HUES6 (cell line): ENCODE data around the gene PRPSAP1.

ENCODE experiments used
- H3K27ac ChIP-seq: 2 replicates; pipeline ENCODE4 v1.7.0; 2013; ENCODE audit warnings: low read depth, mild to moderate bottlenecking, low read length, inconsistent platforms
- H3K27me3 ChIP-seq: 2 replicates; pipeline ENCODE4 v1.6.1; 2013; ENCODE audit warnings: low read length; ENCODE audit not compliant: control insufficient read depth, insufficient read depth
- H3K36me3 ChIP-seq: 2 replicates; pipeline ENCODE4 v1.6.1; 2013; ENCODE audit warnings: low read length; ENCODE audit not compliant: control insufficient read depth, insufficient read depth
- H3K4me1 ChIP-seq: 2 replicates; pipeline ENCODE4 v1.6.1; 2013; ENCODE audit warnings: low read length; ENCODE audit not compliant: control insufficient read depth, insufficient read depth
- H3K4me3 ChIP-seq: 2 replicates; pipeline ENCODE4 v1.5.1; 2013; ENCODE audit warnings: low read depth, low read length
- H3K9ac ChIP-seq: one replicate; pipeline ENCODE4 v1.6.1; 2013; ENCODE audit warnings: mild to moderate bottlenecking, low read length
- H3K9me3 ChIP-seq: 2 replicates; pipeline ENCODE4 v1.6.1; 2013; ENCODE audit warnings: low read depth, low read length; ENCODE audit not compliant: control insufficient read depth, insufficient read depth

PRPSAP1 gene

GRCh38 chr17:76281573-76282371 is 71.9 kb downstream of the PRPSAP1 start:
- Histone ChIP-seq H3K9ac (no peak overlapping the region), H3K4me3 (no peak overlapping the region), H3K36me3 (no peaks in the 10 kb centered on the region), H3K27ac (no peak overlapping the region), H3K9me3 (no peaks in the 10 kb centered on the region), H3K27me3 (no peaks in the 10 kb centered on the region), H3K4me1 (0 out of 2 replicates have a peak, but pooled peaks cover 4% of the 10 kb centered on the region)

GRCh38 chr17:76280650-76281049 is 73.1 kb downstream of the PRPSAP1 start:
- no peak overlapping the region for H3K27ac ChIP-seq
- no peaks in the 10 kb centered on the region for H3K9me3 ChIP-seq
- H3K4me1 ChIP-seq: 0 out of 2 replicates have a peak, but pooled peaks cover 5% of the 10 kb centered on the region
- H3K27me3 ChIP-seq: no peaks in the 10 kb centered on the region
- H3K36me3 ChIP-seq: no peaks in the 10 kb centered on the region
- H3K9ac ChIP-seq: no peak overlapping the region
- no peak overlapping the region for H3K4me3 ChIP-seq

- no peaks in the 10 kb centered on the region for H3K9me3 ChIP-seq
- no peaks in the 10 kb centered on the region for H3K36me3 ChIP-seq
- H3K9ac ChIP-seq: no peak overlapping the region
- 0 out of 2 replicates have a peak, but pooled peaks cover 5% of the 10 kb centered on the region for H3K4me1 ChIP-seq
- no peak overlapping the region for H3K4me3 ChIP-seq
- no peak overlapping the region for H3K27ac ChIP-seq
- no peaks in the 10 kb centered on the region for H3K27me3 ChIP-seq
Observed at GRCh38 chr17:76279742-76280287, 73.9 kb downstream of the PRPSAP1 start.

- Histone ChIP-seq H3K4me1 (0 out of 2 replicates have a peak, but pooled peaks cover 5% of the 10 kb centered on the region), H3K4me3 (no peak overlapping the region), H3K36me3 (no peaks in the 10 kb centered on the region), H3K27ac (no peak overlapping the region), H3K27me3 (no peaks in the 10 kb centered on the region), H3K9ac (no peak overlapping the region), H3K9me3 (no peaks in the 10 kb centered on the region)
Observed at GRCh38 chr17:76278952-76279741, 74.6 kb downstream of the PRPSAP1 start.

- no peaks in the 10 kb centered on the region for H3K27me3 ChIP-seq
- H3K4me3 ChIP-seq: no peak overlapping the region
- no peaks in the 10 kb centered on the region for H3K36me3 ChIP-seq
- no peak overlapping the region for H3K9ac ChIP-seq
- H3K4me1 ChIP-seq: 0 out of 2 replicates have a peak, but pooled peaks cover 5% of the 10 kb centered on the region
- H3K9me3 ChIP-seq: no peaks in the 10 kb centered on the region
- no peak overlapping the region for H3K27ac ChIP-seq
Observed at GRCh38 chr17:76278268-76278908, 75.3 kb downstream of the PRPSAP1 start.

- Histone ChIP-seq H3K9me3 (no peaks in the 10 kb centered on the region), H3K4me1 (0 out of 2 replicates have a peak, but pooled peaks cover 5% of the 10 kb centered on the region), H3K36me3 (no peaks in the 10 kb centered on the region), H3K27ac (no peak overlapping the region), H3K9ac (no peak overlapping the region), H3K4me3 (no peak overlapping the region), H3K27me3 (no peaks in the 10 kb centered on the region)
Observed at GRCh38 chr17:76277300-76278267, 76.1 kb downstream of the PRPSAP1 start.

GRCh38 chr17:76276461-76277299 is 77.0 kb downstream of the PRPSAP1 start:
- Histone ChIP-seq H3K4me1 (peaks cover 9% of the 10 kb centered on the region), H3K27ac (no peak overlapping the region), H3K27me3 (no peaks in the 10 kb centered on the region), H3K36me3 (no peaks in the 10 kb centered on the region), H3K9ac (peak overlapping the region; percentile 13), H3K4me3 (no peak overlapping the region), H3K9me3 (no peaks in the 10 kb centered on the region)

- no peak overlapping the region for H3K4me3 ChIP-seq
- H3K9ac ChIP-seq: no peak overlapping the region
- no peaks in the 10 kb centered on the region for H3K27me3 ChIP-seq
- H3K36me3 ChIP-seq: no peaks in the 10 kb centered on the region
- no peaks in the 10 kb centered on the region for H3K9me3 ChIP-seq
- peaks cover 13% of the 10 kb centered on the region for H3K4me1 ChIP-seq
- H3K27ac ChIP-seq: no peak overlapping the region
Observed at GRCh38 chr17:76276069-76276431, 77.7 kb downstream of the PRPSAP1 start.

- Histone ChIP-seq H3K4me1 (peaks cover 17% of the 10 kb centered on the region), H3K27me3 (no peaks in the 10 kb centered on the region), H3K9me3 (no peaks in the 10 kb centered on the region), H3K27ac (no peak overlapping the region), H3K36me3 (peaks cover 3% of the 10 kb centered on the region), H3K9ac (no peak overlapping the region), H3K4me3 (no peak overlapping the region)
Observed at GRCh38 chr17:76275382-76276068, 78.2 kb downstream of the PRPSAP1 start.
